ENCODE measurements around the gene PDGFRB. TPM values are rescaled to one million over a fixed set of nuclear protein-coding genes. Genes with fewer than 3 reads are reported as not detected.
A peak's percentile ranks its signal among the peaks of the same experiment; 100 is the strongest.

Gene PDGFRB
- total RNA-seq, 4 donors from 2014 or later = 17.5 to 87.5 (median 31.2) TPM

- no peak for DNase-seq
- Histone ChIP-seq H3K27me3 (no peaks in the 10 kb centered on the region), H3K9me3 (no peaks in the 10 kb centered on the region), H3K36me3 (no peaks in the 10 kb centered on the region), H3K27ac (peak overlapping the region; percentile 62 to 84 (median 76)), H3K4me1 (peaks cover 0 to 63% (median 0%) of the 10 kb centered on the region in 4 donors), H3K4me3 (no peak overlapping the region)
- TF ChIP-seq POLR2A (IDR thresholded peaks at IDR 0.05) (no peak), CTCF (IDR thresholded peaks at IDR 0.05) (no peak)
Observed at GRCh38 chr5:150139334-150139733, 16.3 kb downstream of the PDGFRB start.

- Histone ChIP-seq H3K36me3 (no peaks in the 10 kb centered on the region), H3K4me3 (peak overlapping the region in 1 of 4 donors; percentile 11), H3K4me1 (peaks cover 0 to 58% (median 0%) of the 10 kb centered on the region in 4 donors), H3K27me3 (no peaks in the 10 kb centered on the region), H3K9me3 (no peaks in the 10 kb centered on the region), H3K27ac (peak overlapping the region; percentile 62 to 84 (median 76))
- TF ChIP-seq CTCF (IDR thresholded peaks at IDR 0.05) (no peak), POLR2A (IDR thresholded peaks at IDR 0.05) (no peak)
- DNase-seq = no peak
Observed at GRCh38 chr5:150138551-150139265, 16.9 kb downstream of the PDGFRB start.

- H3K36me3 ChIP-seq = no peaks in the 10 kb centered on the region
- H3K9me3 ChIP-seq = no peaks in the 10 kb centered on the region
- DNase-seq = no peak
- TF ChIP-seq POLR2A (IDR thresholded peaks at IDR 0.05) (no peak), CTCF (IDR thresholded peaks at IDR 0.05) (no peak)
- H3K27me3 ChIP-seq = no peaks in the 10 kb centered on the region
- peak overlapping the region; percentile 62 to 84 (median 76) for H3K27ac ChIP-seq
- peaks cover 0 to 53% (median 0%) of the 10 kb centered on the region in 4 donors for H3K4me1 ChIP-seq
- no peak overlapping the region for H3K4me3 ChIP-seq
Observed at GRCh38 chr5:150137997-150138396, 17.6 kb downstream of the PDGFRB start.

- DNase-seq = no peak
- no peaks in the 10 kb centered on the region for H3K9me3 ChIP-seq
- H3K27ac ChIP-seq = peak overlapping the region; percentile 62 to 84 (median 76)
- no peaks in the 10 kb centered on the region for H3K36me3 ChIP-seq
- no peak overlapping the region for H3K4me3 ChIP-seq
- peaks cover 0 to 55% (median 0%) of the 10 kb centered on the region in 4 donors for H3K4me1 ChIP-seq
- no peaks in the 10 kb centered on the region for H3K27me3 ChIP-seq
- no peak for TF ChIP-seq POLR2A (IDR thresholded peaks at IDR 0.05)
- TF ChIP-seq CTCF (IDR thresholded peaks at IDR 0.05) = no peak
Observed at GRCh38 chr5:150137168-150137957, 18.3 kb downstream of the PDGFRB start.

- Histone ChIP-seq H3K27ac (peak overlapping the region in 3 of 4 donors; percentile 52 to 84 (median 70)), H3K36me3 (no peaks in the 10 kb centered on the region), H3K27me3 (no peaks in the 10 kb centered on the region), H3K4me1 (peaks cover 0 to 48% (median 0%) of the 10 kb centered on the region in 4 donors), H3K9me3 (no peaks in the 10 kb centered on the region), H3K4me3 (no peak overlapping the region)
- no peak for TF ChIP-seq CTCF (IDR thresholded peaks at IDR 0.05)
- DNase-seq = no peak
Observed at GRCh38 chr5:150136305-150137167, 19.1 kb downstream of the PDGFRB start.
